CD4-positive, alpha-beta T cell treated with Interferon alpha-2 for 1 hour (primary cell): ENCODE results near the gene ZNF561.

Experiments
- DNase-seq, 2 donors: peaks; one replicate each; pipeline ENCODE4 v3.0.0-alpha.2; 2020 to 2022

The ZNF561 gene

DNA sequence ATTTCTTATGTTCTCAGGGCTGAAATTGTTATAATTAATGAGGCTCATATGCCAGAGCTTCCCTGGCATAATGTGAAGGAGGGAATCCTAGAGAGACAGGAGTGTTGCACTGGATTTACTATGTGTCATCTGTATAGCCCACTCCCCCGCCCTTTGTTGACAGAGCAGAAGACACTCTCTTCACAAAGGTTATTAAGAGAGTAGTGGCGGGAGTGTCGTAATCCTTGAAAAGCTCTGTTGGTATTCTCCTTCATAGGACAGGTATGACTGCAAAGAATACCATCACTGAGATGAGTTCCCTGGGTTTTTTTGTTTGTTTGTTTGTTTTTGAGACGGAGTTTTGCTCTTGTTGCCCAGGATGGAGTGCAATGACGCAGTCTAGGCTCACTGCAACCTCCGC lies 50.8 kb downstream of the ZNF561 start:
- no peak for DNase-seq

DNA sequence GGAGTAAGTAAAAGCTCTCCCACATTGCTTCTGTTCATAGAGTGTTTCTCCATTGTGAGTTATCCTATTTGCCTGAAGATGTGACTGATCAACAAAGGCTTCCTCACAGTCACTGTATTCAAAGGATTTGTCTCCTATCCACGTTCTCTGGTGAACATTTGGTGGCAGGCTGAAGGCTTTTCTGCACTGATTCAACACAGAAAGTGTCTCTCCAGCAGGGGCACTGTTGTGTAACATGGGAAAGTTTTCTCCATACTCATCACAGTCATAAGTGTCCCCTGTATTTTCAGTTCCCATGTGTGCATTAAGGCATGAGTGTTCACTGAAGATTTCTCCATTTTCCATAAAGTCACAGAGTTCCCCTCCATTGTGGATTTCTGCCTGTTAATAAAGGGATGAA lies 54.3 kb downstream of the ZNF561 start:
- DNase-seq: no peak

DNA sequence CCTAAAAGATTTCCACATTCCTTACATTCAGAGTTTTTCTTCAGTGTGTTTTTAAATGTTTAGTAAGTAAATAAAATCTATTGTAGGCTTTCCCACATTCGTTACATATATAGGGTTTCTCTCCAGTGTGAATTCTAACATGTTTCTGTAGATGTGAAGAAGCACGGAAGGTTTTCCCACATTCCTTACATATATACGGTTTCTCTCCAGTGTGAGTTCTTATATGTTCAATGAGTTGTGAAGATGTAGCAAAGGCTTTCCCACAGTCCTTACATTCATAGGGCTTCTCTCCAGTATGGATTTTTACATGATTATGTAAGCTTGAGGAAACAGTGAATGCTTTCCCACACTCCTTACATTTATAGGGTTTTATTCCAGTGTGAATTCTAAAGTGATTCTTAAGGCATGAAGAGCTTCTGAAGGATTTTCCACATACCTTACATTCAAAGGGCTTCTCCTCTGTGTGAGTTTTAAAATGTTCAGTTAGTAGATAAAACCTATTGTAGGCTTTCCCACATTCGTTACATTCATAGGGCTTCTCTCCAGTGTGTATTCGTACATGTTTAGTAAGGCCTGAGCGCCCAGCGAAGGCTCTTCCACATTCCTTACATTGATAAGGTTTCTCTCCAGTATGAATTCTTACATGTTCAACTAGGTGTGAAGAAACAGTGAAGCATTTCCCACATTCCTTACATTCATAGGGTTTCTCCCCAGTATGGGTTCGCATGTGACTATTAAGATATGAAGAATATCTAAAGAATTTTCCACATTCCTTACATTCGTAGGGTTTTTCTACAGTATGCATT lies 54.9 kb downstream of the ZNF561 start:
- no peak for DNase-seq
